Right lobe of liver (tissue), 6 donors: ENCODE data around the gene TMTC1. TPM values are rescaled to one million over a fixed set of nuclear protein-coding genes. Genes with fewer than 3 reads are reported as not detected.

ENCODE experiments used
- ATAC-seq, 4 donors: fragments of 200-7000 bp; cut with Tn5 transposase; one replicate each; pipeline ENCODE4 v1.9.1; 2020; ENCODE audit warnings: mild to moderate bottlenecking in 4 of 4, moderate library complexity in 4 of 4
- DNase-seq, 3 donors: peaks; one replicate each; pipeline ENCODE4 v3.0.0-alpha.2; 2020
- H3K27ac ChIP-seq, 3 donors: fragments of 200-600 bp; one replicate each; pipeline ENCODE4 v1.8.0; 2022
- H3K27me3 ChIP-seq, 2 donors: fragments of 200-600 bp; one replicate each; pipeline ENCODE4 v1.8.0; 2022
- H3K36me3 ChIP-seq, 4 donors: fragments of 200-600 bp; sonication (generic) in 1 of 4; one replicate each; pipeline versions ENCODE4 v1.5.1 to v1.8.0; 2017 to 2022; ENCODE audit warnings: control low read depth in 1 of 4
- H3K4me1 ChIP-seq, 4 donors: fragments of 200-600 bp; sonication (generic) in 1 of 4; one replicate each; pipeline versions ENCODE4 v1.5.1 to v1.8.0; 2017 to 2022; ENCODE audit warnings: control low read depth in 1 of 4
- H3K4me3 ChIP-seq, 3 donors: fragments of 200-600 bp; one replicate each; pipeline ENCODE4 v1.8.0; 2022
- H3K9me3 ChIP-seq, 4 donors: fragments of 200-600 bp; sonication (generic) in 1 of 4; one replicate each; pipeline versions ENCODE4 v1.5.1 to v1.8.0; 2017 to 2022; ENCODE audit warnings: control low read depth in 1 of 4
- CTCF ChIP-seq, 4 donors: fragments of 200-600 bp in 3 of 4; fragments of 450-650 bp in 1 of 4; IDR thresholded peaks; one replicate each; pipeline versions ENCODE4 v1.5.1 to v1.8.0; 2016 to 2022; ENCODE audit warnings: antibody characterized with exemption in 4 of 4, mild to moderate bottlenecking in 2 of 4
- POLR2A ChIP-seq: fragments of 450-650 bp; IDR thresholded peaks from one replicate; pipeline ENCODE4 v1.6.1; 2017; ENCODE audit warnings: antibody characterized with exemption, mild to moderate bottlenecking
- WGBS: methylation state at CpG from one replicate; pipeline ENCODE4 v1.1.6; 2018; ENCODE audit warnings: low coverage, low lambda C conversion rate; ENCODE audit not compliant: insufficient coverage; ENCODE audit errors: missing lambda C conversion rate; 5-methylcytosine and 5-hydroxymethylcytosine counted together
- intact Hi-C, 2 donors: fragments of 100-400 bp; cut with DNase I; formaldehyde crosslinking; loops; one replicate each; pipeline versions ENCODE4 v1.11.2 to v1.14.1; 2022
- total RNA-seq, 6 experiments: library from RNA; depleted of rRNA in 2 of 6; stranded (reverse); fragments of >200 nt in 2 of 6; fragmentation: NEBNext Ultra II Directional in 3 of 6; extraction: Animal tissue kit (Norgen Biotek cat#: 25700) in 3 of 6; gene quantifications; one replicate each; pipeline versions ENCODE4 v1.1.0 to v1.2.4, GENCODE V29; 2016 to 2023
- donor health status: DM: no; HTN: yes; CAD: no.
- donor health status: DM: no; HTN: no; CAD: no.
- donor health status: DM: no; HTN: no; CAD: no.
- donor health status: DM: no; HTN: yes; CAD: no.
- donor health status: DM: no; HTN: yes; CAD: no.

TMTC1 gene
- total RNA-seq, 6 experiments from 2014 or later, result 3.0 to 4.2 (median 3.5) TPM

- TF ChIP-seq POLR2A (no peak), CTCF (IDR thresholded peaks at IDR 0.05) (no peak)
- Histone ChIP-seq H3K36me3 (no peaks in the 10 kb centered on the region), H3K27ac (peak overlapping the region in 2 of 3 donors; percentile 62 to 79), H3K27me3 (no peaks in the 10 kb centered on the region), H3K4me3 (no peak overlapping the region), H3K9me3 (no peaks in the 10 kb centered on the region), H3K4me1 (peaks cover 0 to 57% (median 22%) of the 10 kb centered on the region in 4 donors)
- ATAC-seq, result peak; percentile 90 to 95 (median 94)
- DNase-seq, result peak; percentile 41 to 79 (median 70)
- intact Hi-C loops, result no loop called here
- no CpG with 5 or more reads among the region's 1 CpG for WGBS
Observed at GRCh38 chr12:29595071-29595755, 188.5 kb downstream of the TMTC1 start.

DNA sequence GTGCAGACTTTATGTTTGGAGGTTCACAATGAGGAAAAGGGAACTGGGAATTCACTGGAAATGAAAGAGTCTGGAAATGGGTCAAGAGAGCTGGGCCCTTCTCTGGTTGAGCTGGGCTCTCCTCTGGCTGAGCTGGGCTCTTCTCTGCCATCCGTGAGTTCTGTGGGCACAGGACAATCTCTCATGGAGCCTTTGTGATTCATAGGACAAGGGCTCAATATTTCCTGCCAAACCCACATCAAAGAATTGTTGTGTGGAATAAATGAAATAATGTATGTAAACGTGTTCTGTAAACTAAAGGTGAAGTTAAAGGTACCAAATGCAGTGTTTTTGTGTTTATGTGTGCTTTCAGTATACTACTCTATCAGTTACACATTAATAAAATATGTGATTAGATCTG lies 190.7 kb downstream of the TMTC1 start:
- 38% methylated on average over 2 of the region's 2 CpGs for WGBS
- intact Hi-C loops, result no loop called here
- H3K36me3 ChIP-seq, result no peaks in the 10 kb centered on the region
- H3K27ac ChIP-seq, result no peak overlapping the region
- H3K9me3 ChIP-seq, result no peaks in the 10 kb centered on the region
- peaks cover 0 to 41% (median 20%) of the 10 kb centered on the region in 4 donors for H3K4me1 ChIP-seq
- H3K4me3 ChIP-seq, result no peak overlapping the region
- no peaks in the 10 kb centered on the region for H3K27me3 ChIP-seq
- no peak for ATAC-seq
- DNase-seq, result no peak
- no peak for TF ChIP-seq CTCF (IDR thresholded peaks at IDR 0.05)

- WGBS, result 19% methylated on average over 10 of the region's 11 CpGs
- Histone ChIP-seq H3K4me3 (peak overlapping the region in 1 of 3 donors; percentile 14), H3K27ac (peak overlapping the region in 2 of 3 donors; percentile 46 to 55), H3K4me1 (peaks cover 0 to 41% (median 20%) of the 10 kb centered on the region in 4 donors), H3K27me3 (no peaks in the 10 kb centered on the region), H3K36me3 (no peaks in the 10 kb centered on the region), H3K9me3 (no peaks in the 10 kb centered on the region)
- TF ChIP-seq CTCF (IDR thresholded peaks at IDR 0.05) (peak; percentile 26 to 51 (median 44)), POLR2A (no peak)
- DNase-seq (peak in 2 of 3 donors; percentile 56 to 75), ATAC-seq (peak; percentile 75 to 85 (median 84))
- intact Hi-C loops, result no loop called here
Observed at GRCh38 chr12:29591140-29592020, 192.4 kb downstream of the TMTC1 start.

- ATAC-seq (no peak), DNase-seq (no peak)
- 73% methylated on average over 2 of the region's 2 CpGs for WGBS
- Histone ChIP-seq H3K4me1 (peaks cover 0 to 32% (median 16%) of the 10 kb centered on the region in 4 donors), H3K27me3 (no peaks in the 10 kb centered on the region), H3K9me3 (no peaks in the 10 kb centered on the region), H3K27ac (no peak overlapping the region), H3K4me3 (no peak overlapping the region), H3K36me3 (no peaks in the 10 kb centered on the region)
- intact Hi-C loops, result no loop called here
- TF ChIP-seq CTCF (IDR thresholded peaks at IDR 0.05), result no peak
- TF ChIP-seq POLR2A, result no peak
Observed at GRCh38 chr12:29589851-29590250, 193.9 kb downstream of the TMTC1 start.
